Esophagus mucosa (tissue), 1 donor: Measurements from ENCODE around the gene IRX2. TPM values are rescaled to one million over a fixed set of nuclear protein-coding genes. Genes with fewer than 3 reads are reported as not detected.

Experiments
- ATAC-seq: fragments of 200-7000 bp; cut with Tn5 transposase; one replicate; pipeline ENCODE4 v1.9.1; 2020
- total RNA-seq: library from RNA; stranded (reverse); gene quantifications from one replicate; pipeline ENCODE4 v1.2.4, GENCODE V29; 2023
- donor health status: DM: yes; HTN: yes; CAD: no.

The IRX2 gene
- total RNA-seq = 3.1 TPM

- ATAC-seq = peak; percentile 96
These were observed at the start of gene IRX2 for GRCh38 chr5:2751592-2752021. Gene IRX2, minus strand, starts transcription at chr5:2751677. Its CDS starts 264 bp downstream, at chr5:2751413.

DNA sequence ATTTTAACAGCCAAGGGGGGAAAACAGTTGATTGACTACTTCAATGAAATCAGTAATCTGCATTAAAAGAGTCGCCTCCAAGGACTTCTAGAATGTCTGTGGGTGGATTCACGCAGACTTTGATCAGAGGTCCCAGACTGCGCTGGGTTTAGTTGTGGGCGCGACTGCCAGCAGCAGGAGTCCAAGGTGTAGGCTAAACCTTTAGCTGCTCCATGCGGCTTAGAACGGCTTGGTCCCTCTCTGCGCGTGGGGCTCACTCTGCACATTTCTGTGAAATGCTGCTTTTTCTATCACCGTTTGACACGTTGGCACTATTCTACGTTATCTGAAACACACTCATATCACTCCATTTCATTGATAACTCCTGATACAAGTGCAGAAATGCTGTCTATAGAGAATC, 48.6 kb upstream of the IRX2 start:
- ATAC-seq = no peak

GRCh38 chr5:2797981-2798380, 46.5 kb upstream of the IRX2 start:
- no peak for ATAC-seq

DNA sequence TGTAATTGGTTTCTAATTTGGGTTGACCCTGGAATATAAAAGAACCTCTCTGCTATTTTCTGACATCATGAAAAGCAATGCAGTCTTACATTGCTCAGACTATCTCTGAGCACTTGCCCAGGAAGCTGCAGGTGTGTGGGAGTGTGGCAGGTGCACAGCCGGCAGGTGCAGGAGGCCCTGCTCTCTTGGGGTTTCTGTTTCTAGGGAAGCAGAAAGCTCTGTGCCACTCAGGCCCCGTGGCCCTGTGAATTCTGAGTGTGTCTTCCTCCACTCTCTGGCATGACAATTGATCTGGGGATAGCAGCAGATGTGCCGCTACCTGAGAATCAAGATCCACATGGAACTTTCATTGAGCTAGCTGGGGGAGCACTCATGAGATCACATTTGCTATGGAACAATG, 45.7 kb upstream of the IRX2 start:
- ATAC-seq = no peak

DNA sequence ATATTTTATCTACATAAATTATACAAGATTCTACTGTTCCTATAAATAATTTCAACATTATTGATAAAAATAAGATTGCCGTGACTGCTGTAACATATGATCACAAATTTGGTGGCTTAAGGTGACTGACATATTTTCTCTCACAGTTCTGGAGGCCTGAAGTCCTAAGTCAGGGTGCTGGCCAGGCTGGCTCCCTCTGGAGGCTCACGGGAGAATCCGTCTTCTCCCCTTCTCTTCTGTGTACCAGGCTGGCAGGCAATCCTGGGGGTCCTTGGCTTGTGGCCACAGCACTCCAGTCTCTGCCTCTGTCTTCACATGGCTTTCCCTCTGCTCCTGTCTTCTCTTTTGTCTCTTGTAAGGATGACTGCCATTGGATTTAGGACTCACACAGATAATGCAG, 31.7 kb upstream of the IRX2 start:
- ATAC-seq = no peak

- ATAC-seq = no peak
These were observed 31.2 kb upstream of the IRX2 start for GRCh38 chr5:2782658-2783057.

GRCh38 chr5:2780421-2781171, 29.1 kb upstream of the IRX2 start:
- peak; percentile 75 for ATAC-seq

DNA sequence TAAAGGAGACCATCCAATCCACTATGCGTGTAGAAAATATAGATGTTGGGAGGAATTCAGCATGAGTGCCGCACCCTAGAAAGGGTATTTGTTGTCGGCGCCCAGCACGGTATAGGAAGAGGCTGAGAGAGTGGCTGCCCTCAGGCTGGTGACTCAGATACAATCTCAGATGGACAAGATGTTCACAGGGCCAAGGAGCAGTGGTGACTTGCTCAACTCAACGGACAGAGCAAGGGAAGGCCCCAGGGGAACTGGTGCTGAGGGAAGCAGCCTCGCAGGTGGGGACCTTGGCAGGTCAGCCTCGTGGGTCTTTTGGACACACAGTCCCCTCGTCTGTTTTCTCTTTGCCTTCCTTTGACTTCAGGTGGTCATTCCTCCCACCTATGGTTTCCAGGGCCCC, 28.0 kb upstream of the IRX2 start:
- no peak for ATAC-seq

- no peak for ATAC-seq
These were observed 25.1 kb upstream of the IRX2 start for GRCh38 chr5:2776337-2777302.

DNA sequence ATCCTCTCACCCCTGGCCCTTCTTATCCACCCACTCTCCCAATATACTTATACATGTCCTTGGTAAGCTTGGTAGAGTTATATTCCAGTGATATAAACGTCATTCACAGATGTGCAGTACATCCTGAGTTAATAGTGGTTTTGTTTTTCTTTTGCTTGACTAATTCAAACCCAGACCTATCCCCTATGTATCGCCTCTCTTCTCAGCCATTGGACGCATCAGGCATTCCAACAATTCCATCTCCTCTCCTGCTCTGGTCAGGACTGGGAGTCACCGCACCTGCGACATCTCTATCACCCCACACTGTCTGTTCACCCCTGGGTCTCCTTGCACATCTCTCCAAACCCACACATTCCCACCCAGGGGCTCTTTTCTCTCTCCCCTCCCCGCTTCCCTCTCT, 21.9 kb upstream of the IRX2 start:
- ATAC-seq = no peak

DNA sequence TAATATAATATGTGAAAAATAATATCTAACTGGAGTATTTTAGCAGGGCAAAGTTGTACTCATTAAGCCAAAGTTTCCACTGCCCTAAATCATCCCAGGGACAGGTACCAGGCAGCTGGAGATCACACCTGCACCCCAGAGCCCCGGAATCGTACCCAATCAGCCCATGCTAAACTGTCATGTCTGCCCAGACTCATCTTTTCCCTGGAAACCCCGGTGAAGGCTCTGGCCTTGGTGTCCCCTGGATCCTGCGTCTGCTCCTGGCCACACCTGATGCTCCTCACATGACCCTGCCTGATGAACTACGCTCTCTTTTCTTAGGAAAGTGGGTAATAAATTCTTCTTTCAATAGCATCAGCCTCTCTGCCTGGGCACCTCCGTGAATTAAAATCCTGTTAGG, 15.6 kb upstream of the IRX2 start:
- no peak for ATAC-seq

- ATAC-seq = no peak
These were observed 13.1 kb upstream of the IRX2 start for GRCh38 chr5:2764581-2764980.

- no peak for ATAC-seq
These were observed 12.0 kb upstream of the IRX2 start for GRCh38 chr5:2763533-2763794.

- no peak for ATAC-seq
These were observed 11.5 kb upstream of the IRX2 start for GRCh38 chr5:2762744-2763532.

DNA sequence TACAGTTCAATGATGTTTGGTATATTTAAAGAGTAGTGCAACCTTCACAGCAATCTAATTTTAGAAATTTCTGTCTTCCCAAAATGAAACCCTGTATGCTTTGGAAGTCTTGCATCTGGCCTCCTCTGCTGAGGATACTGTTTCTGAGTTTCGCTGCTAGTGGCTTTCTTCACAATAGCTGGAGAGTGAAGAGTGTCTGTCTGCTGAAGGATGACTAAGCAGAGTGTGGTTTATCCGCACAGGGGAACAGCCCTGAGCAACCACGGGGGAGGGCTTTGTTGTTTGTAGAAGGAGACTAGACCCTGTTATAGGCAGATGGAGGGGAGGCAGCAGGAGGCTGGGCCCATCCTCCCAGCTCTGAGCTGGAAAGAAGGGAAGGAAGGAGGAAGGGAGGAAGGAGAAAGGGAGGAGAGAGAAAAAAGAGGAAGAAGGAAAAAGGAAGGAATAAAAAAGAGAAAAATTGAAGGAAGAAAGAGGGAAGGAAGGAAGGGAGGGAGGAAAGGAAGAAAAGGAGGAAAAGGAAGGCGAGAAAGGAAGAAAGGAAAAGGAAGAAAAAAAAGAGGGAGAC, 10.5 kb upstream of the IRX2 start:
- ATAC-seq = no peak

DNA sequence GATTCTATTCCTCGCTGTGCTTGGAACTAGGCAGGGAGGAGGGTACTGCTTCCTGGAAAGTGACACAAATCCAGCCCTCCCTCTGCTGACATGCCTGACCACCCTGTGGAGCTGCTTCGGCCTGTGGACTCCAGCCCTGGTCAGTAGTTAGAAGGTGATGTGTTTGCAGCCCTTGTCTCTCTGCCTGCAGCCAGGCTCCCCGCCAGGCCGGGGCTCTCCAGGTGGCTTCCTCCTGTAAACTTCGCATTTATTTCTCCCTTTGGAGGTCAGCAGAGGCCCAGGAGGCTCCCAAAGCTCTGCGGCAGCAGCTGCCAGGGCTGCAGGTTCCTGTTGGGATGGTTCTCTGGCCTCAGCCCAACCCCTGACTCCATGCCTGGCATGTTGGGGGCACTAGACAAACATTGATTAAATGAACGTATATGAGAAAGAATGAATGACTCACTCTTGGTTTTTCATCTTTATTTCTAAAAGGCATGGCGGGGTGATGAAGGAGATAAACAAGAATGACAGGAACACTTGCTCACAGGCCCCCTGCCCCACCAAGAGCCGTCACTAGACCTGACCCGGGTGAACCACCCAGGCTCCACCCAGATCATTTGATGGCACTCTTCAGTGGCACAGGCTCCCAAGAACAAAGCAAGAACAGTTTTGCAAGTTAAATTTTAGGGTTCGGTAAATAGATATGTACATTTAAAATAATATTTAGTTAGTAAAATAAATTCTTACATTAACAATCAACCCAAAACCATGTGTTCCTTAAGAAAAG, 8.4 kb upstream of the IRX2 start:
- no peak for ATAC-seq

DNA sequence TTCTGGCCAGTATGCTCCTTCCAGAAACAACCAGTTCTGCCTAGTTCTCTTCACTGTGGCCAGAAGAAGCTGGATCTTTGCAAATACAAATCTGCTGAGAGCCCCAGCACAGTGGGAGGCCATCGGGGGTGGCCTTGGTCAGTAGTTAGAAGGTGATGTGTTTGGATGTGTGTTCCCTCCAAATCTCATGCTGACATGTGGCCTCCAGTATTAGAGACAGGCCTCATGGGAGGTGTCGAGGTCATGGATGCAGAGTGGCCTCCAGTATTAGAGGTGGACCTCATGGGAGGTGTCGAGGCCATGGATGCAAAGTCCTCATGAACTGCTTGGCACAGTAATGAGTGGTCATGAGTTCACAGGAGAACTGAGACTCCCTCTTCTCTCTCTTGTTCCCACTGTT, 7.6 kb upstream of the IRX2 start:
- ATAC-seq = no peak

DNA sequence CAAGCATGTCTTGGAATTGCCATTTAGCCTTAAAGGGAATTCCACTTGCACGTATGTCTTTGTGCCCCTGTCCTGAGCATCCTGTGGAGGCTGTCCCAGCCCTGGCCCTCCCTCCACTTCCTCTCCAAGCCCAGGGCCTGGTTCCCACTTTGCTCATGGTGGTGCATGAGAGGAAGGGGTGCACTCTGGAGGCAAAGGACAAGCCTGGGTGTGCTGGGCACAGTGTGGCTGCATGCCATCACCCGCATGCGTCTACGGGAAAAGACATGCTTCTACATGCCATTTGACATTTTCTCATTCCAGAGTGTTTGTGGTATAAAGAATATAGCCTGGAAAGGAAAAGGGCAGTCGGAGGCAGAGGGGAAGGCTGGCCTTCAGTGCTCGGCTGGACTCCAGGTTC, 7.2 kb upstream of the IRX2 start:
- ATAC-seq = no peak

DNA sequence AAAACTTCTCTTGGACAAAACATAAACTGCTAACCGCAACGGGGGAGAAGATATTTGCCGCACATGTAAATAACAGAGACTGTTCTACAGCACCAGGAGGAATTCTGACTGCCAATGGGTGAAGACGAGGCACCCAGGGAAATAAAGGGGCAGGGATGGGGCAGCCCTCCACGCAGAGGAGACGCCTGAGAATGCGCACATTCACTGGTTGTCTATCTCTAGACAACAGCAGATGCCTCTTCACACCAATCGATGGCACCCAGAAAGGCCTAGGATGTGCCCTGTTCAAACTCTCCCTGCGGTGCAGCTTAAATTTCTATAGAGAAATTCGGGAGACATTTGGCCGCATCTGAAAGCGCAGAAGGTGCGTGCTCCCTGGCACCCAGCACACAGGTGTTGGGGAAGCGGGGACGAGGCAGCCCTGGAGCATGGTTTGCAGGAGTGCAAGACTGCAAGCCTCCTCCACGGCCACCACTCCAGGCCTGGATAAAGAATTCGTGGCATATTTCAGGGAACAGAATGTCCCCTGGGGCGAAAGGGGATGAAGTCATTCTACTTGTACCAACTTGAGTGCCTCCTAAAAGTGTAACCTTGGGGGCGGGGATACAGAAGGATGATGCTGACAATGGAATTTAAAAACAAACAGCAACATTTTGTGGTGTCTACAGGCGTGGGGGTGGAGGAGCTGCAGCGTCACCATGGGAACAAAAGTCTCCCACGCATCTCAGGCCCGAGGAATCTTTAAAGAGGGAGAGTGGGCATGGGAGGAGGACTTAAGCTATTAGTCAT, 6.3 kb upstream of the IRX2 start:
- peak; percentile 59 for ATAC-seq

- no peak for ATAC-seq
These were observed 5.0 kb upstream of the IRX2 start for GRCh38 chr5:2756211-2757152.
